Nephron progenitor cell (in vitro differentiated cells): ENCODE results near the gene SLC12A8.
A peak's percentile ranks its signal among the peaks of the same experiment; 100 is the strongest.

ENCODE experiments used
- DNase-seq: peaks from one replicate; pipeline ENCODE4 v3.0.0; 2021
- H3K27ac Mint-ChIP-seq: 2 replicates; pipeline ENCODE4 v1.8.0; 2021; ENCODE audit warnings: mild to moderate bottlenecking, moderate library complexity, mixed read lengths
- H3K27me3 Mint-ChIP-seq: 2 replicates; pipeline ENCODE4 v1.8.0; 2021; ENCODE audit warnings: mild to moderate bottlenecking, low read depth, mixed read lengths; ENCODE audit not compliant: poor library complexity
- H3K36me3 Mint-ChIP-seq: 2 replicates; pipeline ENCODE4 v1.8.0; 2021; ENCODE audit warnings: low read depth, mixed read lengths
- H3K4me1 Mint-ChIP-seq: 2 replicates; pipeline ENCODE4 v1.8.0; 2021; ENCODE audit warnings: mixed read lengths
- H3K4me3 Mint-ChIP-seq: 2 replicates; pipeline ENCODE4 v1.8.0; 2021; ENCODE audit warnings: mild to moderate bottlenecking, moderate library complexity, mixed read lengths
- H3K9me3 Mint-ChIP-seq: 2 replicates; pipeline ENCODE4 v1.8.0; 2021; ENCODE audit warnings: mild to moderate bottlenecking, moderate library complexity, mixed read lengths
- TF ChIP-seq, protein P1 (sequence below): fragments of 200-600 bp; sonication (generic); IDR thresholded peaks from 2 replicates; pipeline ENCODE4 v1.5.0; 2021; ENCODE audit warnings: antibody characterized with exemption

The SLC12A8 gene

DNA sequence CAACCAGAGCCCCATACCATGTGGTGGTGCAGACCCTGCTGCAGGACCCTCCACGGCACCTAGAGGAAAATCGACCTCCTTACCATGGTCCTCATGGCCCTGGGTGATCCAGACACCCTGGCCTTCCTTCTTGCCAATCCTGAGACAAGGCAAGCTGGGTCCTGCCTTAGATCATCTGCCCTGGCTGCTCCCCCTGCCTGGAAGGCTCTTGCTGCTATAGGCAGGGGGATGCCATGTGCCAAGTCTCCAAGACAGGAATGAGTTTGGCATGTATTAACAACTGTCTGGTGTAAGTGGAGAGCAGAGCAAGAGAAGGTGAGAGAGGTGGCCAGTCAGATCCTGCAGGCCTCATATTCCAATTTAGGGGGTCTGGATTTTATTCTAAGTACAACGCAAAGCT is 164.3 kb downstream of the SLC12A8 start:
- no peak overlapping the region for H3K4me3 Mint-ChIP-seq
- H3K27me3 Mint-ChIP-seq, result peaks cover 9% of the 10 kb centered on the region
- H3K36me3 Mint-ChIP-seq, result peaks cover 4% of the 10 kb centered on the region
- H3K9me3 Mint-ChIP-seq, result no peaks in the 10 kb centered on the region
- no peak for DNase-seq
- no peak overlapping the region for H3K27ac Mint-ChIP-seq
- peaks cover 26% of the 10 kb centered on the region for H3K4me1 Mint-ChIP-seq
- TF ChIP-seq, protein P1, sequence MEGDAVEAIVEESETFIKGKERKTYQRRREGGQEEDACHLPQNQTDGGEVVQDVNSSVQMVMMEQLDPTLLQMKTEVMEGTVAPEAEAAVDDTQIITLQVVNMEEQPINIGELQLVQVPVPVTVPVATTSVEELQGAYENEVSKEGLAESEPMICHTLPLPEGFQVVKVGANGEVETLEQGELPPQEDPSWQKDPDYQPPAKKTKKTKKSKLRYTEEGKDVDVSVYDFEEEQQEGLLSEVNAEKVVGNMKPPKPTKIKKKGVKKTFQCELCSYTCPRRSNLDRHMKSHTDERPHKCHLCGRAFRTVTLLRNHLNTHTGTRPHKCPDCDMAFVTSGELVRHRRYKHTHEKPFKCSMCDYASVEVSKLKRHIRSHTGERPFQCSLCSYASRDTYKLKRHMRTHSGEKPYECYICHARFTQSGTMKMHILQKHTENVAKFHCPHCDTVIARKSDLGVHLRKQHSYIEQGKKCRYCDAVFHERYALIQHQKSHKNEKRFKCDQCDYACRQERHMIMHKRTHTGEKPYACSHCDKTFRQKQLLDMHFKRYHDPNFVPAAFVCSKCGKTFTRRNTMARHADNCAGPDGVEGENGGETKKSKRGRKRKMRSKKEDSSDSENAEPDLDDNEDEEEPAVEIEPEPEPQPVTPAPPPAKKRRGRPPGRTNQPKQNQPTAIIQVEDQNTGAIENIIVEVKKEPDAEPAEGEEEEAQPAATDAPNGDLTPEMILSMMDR, result no peak

DNA sequence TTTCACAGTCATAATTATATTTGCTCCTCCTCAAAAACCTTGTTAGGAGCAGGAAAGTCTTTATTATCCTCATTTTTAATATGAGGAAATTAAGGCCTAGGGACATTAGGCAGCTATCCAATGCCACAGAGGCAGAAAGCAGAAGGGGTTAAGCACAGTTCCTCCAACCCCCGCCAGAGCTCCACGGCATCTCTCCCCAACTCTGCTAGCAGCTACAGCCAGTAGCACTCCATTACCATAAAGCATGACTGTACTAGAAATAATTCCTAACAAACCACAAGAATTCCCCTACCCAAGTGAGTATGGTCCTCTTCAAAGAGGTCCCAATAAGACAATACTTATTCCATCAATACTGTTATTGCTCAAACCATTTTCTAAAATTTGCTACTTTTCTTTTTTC is 166.6 kb downstream of the SLC12A8 start:
- no peak for DNase-seq
- Mint-ChIP-seq H3K4me3 (no peak overlapping the region), H3K36me3 (peaks cover 4% of the 10 kb centered on the region), H3K27ac (no peak overlapping the region), H3K4me1 (peaks cover 13% of the 10 kb centered on the region), H3K27me3 (peaks cover 6% of the 10 kb centered on the region), H3K9me3 (no peaks in the 10 kb centered on the region)
- TF ChIP-seq, protein P1, result no peak

DNA sequence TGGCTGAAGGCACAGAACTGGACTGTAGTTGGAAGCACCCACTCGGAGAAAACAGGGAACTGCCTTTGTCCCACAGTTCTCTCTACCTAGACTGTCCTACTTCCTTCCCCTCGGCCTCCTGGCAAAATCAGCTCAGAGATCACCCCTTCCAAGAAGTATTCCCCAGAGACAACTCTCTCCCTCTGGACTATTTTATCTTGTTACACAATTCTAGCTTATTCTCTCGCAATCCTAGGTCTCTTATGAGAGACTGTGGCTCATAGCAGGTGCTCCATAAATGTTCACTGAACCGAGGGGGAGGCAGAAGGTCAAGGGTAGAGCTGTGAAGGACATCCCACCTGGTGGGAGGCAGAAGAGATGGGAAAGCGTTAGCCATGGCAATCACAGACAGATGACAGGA is 167.4 kb downstream of the SLC12A8 start:
- Mint-ChIP-seq H3K9me3 (no peaks in the 10 kb centered on the region), H3K4me1 (peaks cover 15% of the 10 kb centered on the region)

DNA sequence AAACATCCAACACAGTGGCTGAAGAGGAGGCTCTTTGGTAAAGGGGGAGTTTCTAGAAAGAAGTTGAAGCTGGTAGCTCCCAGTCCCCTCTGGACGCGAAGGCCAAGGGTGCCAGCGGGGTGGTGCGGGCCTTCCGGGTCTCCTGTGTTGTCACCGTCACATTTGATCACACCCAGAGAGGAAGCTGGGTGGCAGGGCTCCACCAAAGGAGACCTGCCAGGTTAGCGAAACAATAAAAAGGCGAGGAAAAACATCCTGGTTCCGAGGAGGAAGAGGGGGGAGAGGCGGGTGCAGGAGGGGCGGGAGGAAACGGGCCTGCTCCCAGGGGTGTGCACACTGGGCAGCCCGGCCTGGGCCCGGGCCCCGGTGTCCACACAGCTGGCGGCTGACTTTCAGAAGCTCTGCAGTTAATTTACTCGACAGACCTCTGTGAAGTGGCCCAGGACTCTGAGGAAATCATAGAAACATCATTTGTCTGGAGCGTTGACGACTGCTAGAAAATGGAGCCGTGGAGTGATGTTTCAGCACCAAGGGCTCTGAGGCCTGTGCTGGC is 168.9 kb downstream of the SLC12A8 start:
- peaks cover 2% of the 10 kb centered on the region for H3K27me3 Mint-ChIP-seq
- H3K9me3 Mint-ChIP-seq, result no peaks in the 10 kb centered on the region
- H3K4me3 Mint-ChIP-seq, result no peak overlapping the region
- peak overlapping the region; percentile 93 for H3K27ac Mint-ChIP-seq
- no peak for DNase-seq
- no peaks in the 10 kb centered on the region for H3K36me3 Mint-ChIP-seq
- TF ChIP-seq, protein P1, result no peak
- H3K4me1 Mint-ChIP-seq, result peaks cover 30% of the 10 kb centered on the region

More for the DNA sequence above, 167.4 kb downstream of the SLC12A8 start:
- TF ChIP-seq, protein P1, result no peak
- Mint-ChIP-seq H3K4me3 (no peak overlapping the region), H3K36me3 (no peaks in the 10 kb centered on the region), H3K27ac (no peak overlapping the region), H3K27me3 (peaks cover 3% of the 10 kb centered on the region)
- DNase-seq, result no peak

DNA sequence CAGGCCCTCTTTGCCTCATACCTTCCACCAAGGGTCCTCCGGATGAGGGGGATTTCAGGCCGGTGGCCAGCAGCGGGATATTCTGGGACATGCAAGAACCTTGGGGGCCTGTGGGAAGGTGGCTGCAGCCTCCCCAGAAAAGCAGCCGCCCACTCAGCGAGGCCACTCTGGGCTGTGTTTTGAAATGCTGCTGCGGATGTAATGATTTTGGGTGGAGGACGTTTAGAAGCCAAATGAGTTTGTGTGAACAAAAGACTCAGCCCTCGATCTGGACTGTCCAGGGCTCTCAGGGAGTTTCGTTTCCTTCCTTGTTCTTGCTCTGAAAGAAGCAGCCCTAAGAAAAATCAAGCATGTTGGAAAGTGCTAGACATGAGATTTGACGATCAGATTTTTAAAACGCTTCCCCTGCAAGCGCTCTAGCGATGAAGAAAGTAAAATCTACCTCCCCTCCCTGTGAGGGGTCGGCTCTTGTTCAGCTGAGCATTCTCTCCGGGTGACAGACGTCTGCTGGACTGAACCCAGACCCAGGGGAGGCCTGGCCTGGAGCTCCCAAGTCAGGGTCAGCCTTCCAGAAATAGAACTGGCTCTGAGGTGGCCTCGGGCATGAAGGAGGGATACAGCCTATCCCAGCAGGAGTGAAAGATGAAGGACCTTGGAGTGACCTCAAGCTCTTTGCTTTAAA is 169.7 kb downstream of the SLC12A8 start:
- H3K4me3 Mint-ChIP-seq, result peak overlapping the region; percentile 11

More for the DNA sequence above, 169.7 kb downstream of the SLC12A8 start:
- no peaks in the 10 kb centered on the region for H3K36me3 Mint-ChIP-seq
- DNase-seq, result no peak
- peak overlapping the region; percentile 93 for H3K27ac Mint-ChIP-seq
- H3K4me1 Mint-ChIP-seq, result peaks cover 38% of the 10 kb centered on the region
- H3K27me3 Mint-ChIP-seq, result peaks cover 2% of the 10 kb centered on the region
- H3K9me3 Mint-ChIP-seq, result no peaks in the 10 kb centered on the region
- TF ChIP-seq, protein P1, result no peak
